Activated CD4-positive, alpha-beta memory T cell treated with anti-CD3 and anti-CD28 coated beads, Interleukin-2, amount 10 ng/mL, durations not matched to agents 7 days and 5 days (primary cell): ENCODE results near the gene XYLT1. TPM values are rescaled to one million over a fixed set of nuclear protein-coding genes. Genes with fewer than 3 reads are reported as not detected.

Experiments used
- CTCF ChIA-PET: fragments of 350-600 bp; sonication (Branson Sonifier 250); formaldehyde crosslinking; loops from one replicate; lab custom pipeline; 2021; ENCODE audit warnings: antibody characterized with exemption, inconsistent platforms; lab: Charles Lee
- POLR2A ChIA-PET: fragments of 350-600 bp; sonication (Branson Sonifier 250); formaldehyde crosslinking; loops from one replicate; lab custom pipeline; 2021; ENCODE audit warnings: antibody characterized with exemption; lab: Charles Lee
- DNase-seq: peaks from one replicate; pipeline ENCODE4 v3.0.0-alpha.2; 2020
- H3K27ac Mint-ChIP-seq: one replicate; pipeline ENCODE4 v1.8.0; 2021; ENCODE audit warnings: mild to moderate bottlenecking, mixed read lengths
- H3K27me3 Mint-ChIP-seq: one replicate; pipeline ENCODE4 v1.8.0; 2021; ENCODE audit warnings: mixed read lengths
- H3K36me3 Mint-ChIP-seq: one replicate; pipeline ENCODE4 v1.8.0; 2021; ENCODE audit warnings: low read depth, mixed read lengths
- H3K4me1 Mint-ChIP-seq: one replicate; pipeline ENCODE4 v1.8.0; 2021; ENCODE audit warnings: mixed read lengths
- H3K4me3 Mint-ChIP-seq: one replicate; pipeline ENCODE4 v1.8.0; 2021; ENCODE audit warnings: mild to moderate bottlenecking, mixed read lengths
- H3K9me3 Mint-ChIP-seq: one replicate; pipeline ENCODE4 v1.8.0; 2021; ENCODE audit warnings: mixed read lengths
- total RNA-seq, 2 experiments: library from RNA; stranded (reverse); gene quantifications; one replicate each; pipeline ENCODE4 v1.2.3, GENCODE V29; 2021

Gene XYLT1
- total RNA-seq, 2 experiments from 2014 or later, result 30.2 to 34.9 TPM

GRCh38 chr16:17246268-17246885 lies 224.4 kb downstream of the XYLT1 start:
- DNase-seq, result no peak
- ChIA-PET CTCF (no interaction called here), POLR2A (interaction anchor here (0.5 kb wide), 1 partner anchor 219 kb away, joined by 3 read pairs; no protein-coding TSS in a partner anchor)
- peaks cover 2% of the 10 kb centered on the region for H3K9me3 Mint-ChIP-seq
- H3K4me3 Mint-ChIP-seq, result no peak overlapping the region
- peaks cover 5% of the 10 kb centered on the region for H3K36me3 Mint-ChIP-seq
- H3K27ac Mint-ChIP-seq, result no peak overlapping the region
- H3K27me3 Mint-ChIP-seq, result no peaks in the 10 kb centered on the region
- peaks cover 2% of the 10 kb centered on the region for H3K4me1 Mint-ChIP-seq

- H3K27ac Mint-ChIP-seq, result no peak overlapping the region
- peaks cover 2% of the 10 kb centered on the region for H3K9me3 Mint-ChIP-seq
- peaks cover 2% of the 10 kb centered on the region for H3K4me1 Mint-ChIP-seq
- no peak for DNase-seq
- CTCF ChIA-PET, result no interaction called here
- no peaks in the 10 kb centered on the region for H3K27me3 Mint-ChIP-seq
- no peak overlapping the region for H3K4me3 Mint-ChIP-seq
- H3K36me3 Mint-ChIP-seq, result peaks cover 5% of the 10 kb centered on the region
- POLR2A ChIA-PET, result no interaction called here
Observed at GRCh38 chr16:17245776-17246175, 225.0 kb downstream of the XYLT1 start.

- Mint-ChIP-seq H3K27me3 (no peaks in the 10 kb centered on the region), H3K27ac (no peak overlapping the region), H3K4me1 (peaks cover 2% of the 10 kb centered on the region), H3K4me3 (no peak overlapping the region), H3K9me3 (peaks cover 2% of the 10 kb centered on the region), H3K36me3 (peaks cover 3% of the 10 kb centered on the region)
- DNase-seq, result no peak
- ChIA-PET CTCF (no interaction called here), POLR2A (no interaction called here)
Observed at GRCh38 chr16:17244872-17245551, 225.7 kb downstream of the XYLT1 start.

- ChIA-PET CTCF (no interaction called here), POLR2A (no interaction called here)
- Mint-ChIP-seq H3K27me3 (no peaks in the 10 kb centered on the region), H3K27ac (no peak overlapping the region), H3K4me3 (no peak overlapping the region), H3K36me3 (peaks cover 16% of the 10 kb centered on the region), H3K9me3 (peaks cover 2% of the 10 kb centered on the region), H3K4me1 (peaks cover 33% of the 10 kb centered on the region)
- no peak for DNase-seq
Observed at GRCh38 chr16:17241264-17241835, 229.4 kb downstream of the XYLT1 start.

GRCh38 chr16:17238285-17239028 lies 232.3 kb downstream of the XYLT1 start:
- no peak overlapping the region for H3K27ac Mint-ChIP-seq
- DNase-seq, result peak; percentile 41
- H3K4me3 Mint-ChIP-seq, result no peak overlapping the region

GRCh38 chr16:17237350-17237944 lies 233.3 kb downstream of the XYLT1 start:
- ChIA-PET CTCF (no interaction called here), POLR2A (interaction anchor here (0.6 to 1.1 kb wide), 2 partner anchors 106 to 122 kb away, joined by 3 read pairs; no protein-coding TSS in a partner anchor)
- H3K27me3 Mint-ChIP-seq, result no peaks in the 10 kb centered on the region
- no peak for DNase-seq
- peak overlapping the region; percentile 36 for H3K27ac Mint-ChIP-seq
- peaks cover 31% of the 10 kb centered on the region for H3K4me1 Mint-ChIP-seq
- peaks cover 21% of the 10 kb centered on the region for H3K36me3 Mint-ChIP-seq
- H3K9me3 Mint-ChIP-seq, result no peaks in the 10 kb centered on the region
- no peak overlapping the region for H3K4me3 Mint-ChIP-seq

More at GRCh38 chr16:17238285-17239028, 232.3 kb downstream of the XYLT1 start:
- Mint-ChIP-seq H3K36me3 (peaks cover 19% of the 10 kb centered on the region), H3K27me3 (no peaks in the 10 kb centered on the region), H3K4me1 (peaks cover 31% of the 10 kb centered on the region), H3K9me3 (peaks cover 2% of the 10 kb centered on the region)
- ChIA-PET POLR2A (interaction anchor here (1.1 to 1.3 kb wide), 3 partner anchors 105 to 131 kb away, joined by 3 read pairs; no protein-coding TSS in a partner anchor), CTCF (interaction anchor here (0.7 kb wide), 1 partner anchor 23 kb away, joined by 3 read pairs; no protein-coding TSS in a partner anchor)

GRCh38 chr16:17235147-17235815 lies 235.5 kb downstream of the XYLT1 start:
- H3K4me1 Mint-ChIP-seq, result peaks cover 31% of the 10 kb centered on the region
- H3K4me3 Mint-ChIP-seq, result no peak overlapping the region
- H3K9me3 Mint-ChIP-seq, result no peaks in the 10 kb centered on the region
- DNase-seq, result no peak
- ChIA-PET POLR2A (interaction anchor here (0.7 to 1.2 kb wide), 3 partner anchors 112 to 237 kb away, joined by 3 to 4 read pairs (median 4); no protein-coding TSS in a partner anchor), CTCF (interaction anchor here (0.9 kb wide), 2 partner anchors 181 to 233 kb away, joined by 3 to 5 read pairs; no protein-coding TSS in a partner anchor)
- no peaks in the 10 kb centered on the region for H3K27me3 Mint-ChIP-seq
- peaks cover 26% of the 10 kb centered on the region for H3K36me3 Mint-ChIP-seq
- no peak overlapping the region for H3K27ac Mint-ChIP-seq

GRCh38 chr16:17233318-17234002 lies 237.3 kb downstream of the XYLT1 start:
- CTCF ChIA-PET, result no interaction called here
- peaks cover 20% of the 10 kb centered on the region for H3K36me3 Mint-ChIP-seq
- POLR2A ChIA-PET, result no interaction called here
- no peaks in the 10 kb centered on the region for H3K27me3 Mint-ChIP-seq
- peaks cover 17% of the 10 kb centered on the region for H3K4me1 Mint-ChIP-seq
- no peak overlapping the region for H3K27ac Mint-ChIP-seq
- H3K9me3 Mint-ChIP-seq, result no peaks in the 10 kb centered on the region
- DNase-seq, result no peak
- H3K4me3 Mint-ChIP-seq, result no peak overlapping the region

GRCh38 chr16:17232487-17232886 lies 238.3 kb downstream of the XYLT1 start:
- no peak overlapping the region for H3K4me3 Mint-ChIP-seq
- CTCF ChIA-PET, result interaction anchor here (0.7 kb wide), 1 partner anchor 27 kb away, joined by 3 read pairs; no protein-coding TSS in a partner anchor
- H3K4me1 Mint-ChIP-seq, result peaks cover 8% of the 10 kb centered on the region
- no peak for DNase-seq
- no peaks in the 10 kb centered on the region for H3K27me3 Mint-ChIP-seq
- no peak overlapping the region for H3K27ac Mint-ChIP-seq
- POLR2A ChIA-PET, result no interaction called here
- H3K9me3 Mint-ChIP-seq, result no peaks in the 10 kb centered on the region
- peaks cover 15% of the 10 kb centered on the region for H3K36me3 Mint-ChIP-seq

- ChIA-PET POLR2A (no interaction called here), CTCF (no interaction called here)
- no peak for DNase-seq
- peaks cover 2% of the 10 kb centered on the region for H3K4me1 Mint-ChIP-seq
- peaks cover 12% of the 10 kb centered on the region for H3K36me3 Mint-ChIP-seq
- H3K27ac Mint-ChIP-seq, result no peak overlapping the region
- no peaks in the 10 kb centered on the region for H3K9me3 Mint-ChIP-seq
- no peaks in the 10 kb centered on the region for H3K27me3 Mint-ChIP-seq
- H3K4me3 Mint-ChIP-seq, result no peak overlapping the region
Observed at GRCh38 chr16:17231972-17232371, 238.8 kb downstream of the XYLT1 start.

- peaks cover 7% of the 10 kb centered on the region for H3K36me3 Mint-ChIP-seq
- H3K4me3 Mint-ChIP-seq, result no peak overlapping the region
- ChIA-PET CTCF (interaction anchor here (1.0 kb wide), 1 partner anchor 348 kb away, joined by 4 read pairs; no protein-coding TSS in a partner anchor), POLR2A (no interaction called here)
- H3K9me3 Mint-ChIP-seq, result no peaks in the 10 kb centered on the region
- H3K27ac Mint-ChIP-seq, result no peak overlapping the region
- H3K4me1 Mint-ChIP-seq, result no peaks in the 10 kb centered on the region
- H3K27me3 Mint-ChIP-seq, result no peaks in the 10 kb centered on the region
- peak; percentile 19 for DNase-seq
Observed at GRCh38 chr16:17230932-17231581, 239.7 kb downstream of the XYLT1 start.
